OCI-LY1 (cell line): ENCODE results near the gene OMP.

Experiments used
- H2AFZ ChIP-seq: fragments of 200-600 bp; sonication (generic), shearing (Covaris generic); 2 replicates; pipeline ENCODE4 v1.6.0; 2014; ENCODE audit warnings: antibody characterized with exemption, mild to moderate bottlenecking, low read length
- H3F3A ChIP-seq: fragments of 200-600 bp; sonication (generic), shearing (Covaris generic); 2 replicates; pipeline ENCODE4 v1.6.0; 2014; ENCODE audit warnings: mild to moderate bottlenecking, antibody characterized with exemption, low read length, moderate library complexity; ENCODE audit not compliant: insufficient read depth
- H3K27ac ChIP-seq: fragments of 200-600 bp; sonication (generic); 2 replicates; pipeline ENCODE4 v1.5.1; 2014; ENCODE audit warnings: low read length, mixed run types, mild to moderate bottlenecking, low read depth; ENCODE audit not compliant: poor library complexity, severe bottlenecking
- H3K27me3 ChIP-seq: fragments of 200-600 bp; sonication (generic); 2 replicates; pipeline ENCODE4 v1.6.0; 2014; ENCODE audit warnings: antibody characterized with exemption, mild to moderate bottlenecking, low read length, moderate library complexity; ENCODE audit not compliant: insufficient read depth
- H3K36me3 ChIP-seq: fragments of 200-600 bp; sonication (generic); 2 replicates; pipeline ENCODE4 v1.6.1; 2014; ENCODE audit warnings: mild to moderate bottlenecking, antibody characterized with exemption, low read length, moderate library complexity, mixed read lengths; ENCODE audit not compliant: insufficient read depth
- H3K4me1 ChIP-seq: fragments of 200-600 bp; sonication (generic); 2 replicates; pipeline ENCODE4 v1.5.1; 2014; ENCODE audit warnings: mild to moderate bottlenecking, low read length, moderate library complexity; ENCODE audit not compliant: insufficient read depth, severe bottlenecking
- H3K4me2 ChIP-seq: fragments of 200-600 bp; sonication (generic), shearing (Covaris generic); 2 replicates; pipeline ENCODE4 v1.6.1; 2014; ENCODE audit warnings: low read length
- H3K4me3 ChIP-seq: fragments of 200-600 bp; sonication (generic); 2 replicates; pipeline ENCODE4 v1.5.1; 2014; ENCODE audit warnings: low read length, low read depth, mild to moderate bottlenecking, mixed read lengths; ENCODE audit not compliant: poor library complexity, severe bottlenecking
- H3K79me2 ChIP-seq: fragments of 200-600 bp; shearing (Covaris generic); 2 replicates; pipeline ENCODE4 v1.6.1; 2016; ENCODE audit warnings: mixed run types, low read length, mixed read lengths; ENCODE audit not compliant: insufficient read depth
- H3K9ac ChIP-seq: fragments of 200-600 bp; sonication (generic), shearing (Covaris generic); 2 replicates; pipeline ENCODE4 v1.6.1; 2014; ENCODE audit warnings: mild to moderate bottlenecking, low read length, mixed read lengths
- H3K9me2 ChIP-seq: fragments of 200-600 bp; sonication (generic), shearing (Covaris generic); 2 replicates; pipeline ENCODE4 v1.6.1; 2014; ENCODE audit warnings: low read depth, mild to moderate bottlenecking, low read length, mixed read lengths
- H3K9me3 ChIP-seq: fragments of 200-600 bp; shearing (Covaris generic); 2 replicates; pipeline ENCODE4 v1.6.1; 2014; ENCODE audit warnings: low read length, mixed read lengths
- H4K20me1 ChIP-seq: fragments of 200-600 bp; sonication (generic), shearing (Covaris generic); 2 replicates; pipeline ENCODE4 v1.6.0; 2016; ENCODE audit warnings: mild to moderate bottlenecking, low read length; ENCODE audit not compliant: insufficient read depth
- CTCF ChIP-seq: fragments of 200-600 bp; sonication (generic), shearing (Covaris generic); IDR thresholded peaks from 2 replicates; pipeline ENCODE4 v1.5.1; 2017; ENCODE audit warnings: mild to moderate bottlenecking, antibody characterized with exemption, low read length, moderate library complexity, mixed read lengths
- EZH2 ChIP-seq: fragments of 200-600 bp; sonication (generic), shearing (Covaris generic); IDR thresholded peaks from 2 replicates; pipeline ENCODE4 v1.8.0; 2017; ENCODE audit warnings: borderline replicate concordance, mixed run types, mild to moderate bottlenecking, antibody characterized with exemption, low read length, moderate library complexity, mixed read lengths

The OMP gene

GRCh38 chr11:77093056-77093891 is 9.4 kb upstream of the OMP start:
- no peaks in the 10 kb centered on the region for H3K79me2 ChIP-seq
- H3K9ac ChIP-seq: no peak overlapping the region
- H4K20me1 ChIP-seq: no peaks in the 10 kb centered on the region
- H3K4me3 ChIP-seq: no peak overlapping the region
- no peaks in the 10 kb centered on the region for H3K9me3 ChIP-seq
- no peak overlapping the region for H3K4me2 ChIP-seq
- TF ChIP-seq CTCF (no peak), EZH2 (no peak)
- H3K9me2 ChIP-seq: no peaks in the 10 kb centered on the region
- H2AFZ ChIP-seq: no peak overlapping the region
- H3K27me3 ChIP-seq: no peaks in the 10 kb centered on the region
- H3K27ac ChIP-seq: no peak overlapping the region
- no peaks in the 10 kb centered on the region for H3F3A ChIP-seq
- no peaks in the 10 kb centered on the region for H3K4me1 ChIP-seq
- H3K36me3 ChIP-seq: no peaks in the 10 kb centered on the region

GRCh38 chr11:77093987-77094840 is 8.4 kb upstream of the OMP start:
- H3K9ac ChIP-seq: no peak overlapping the region
- no peak for TF ChIP-seq CTCF
- no peak for TF ChIP-seq EZH2
- H3K27ac ChIP-seq: no peak overlapping the region
- no peaks in the 10 kb centered on the region for H3K79me2 ChIP-seq
- no peaks in the 10 kb centered on the region for H3K9me2 ChIP-seq
- H4K20me1 ChIP-seq: no peaks in the 10 kb centered on the region
- H2AFZ ChIP-seq: no peak overlapping the region
- H3K36me3 ChIP-seq: no peaks in the 10 kb centered on the region
- no peak overlapping the region for H3K4me3 ChIP-seq
- H3K4me2 ChIP-seq: no peak overlapping the region
- H3K9me3 ChIP-seq: no peaks in the 10 kb centered on the region
- no peaks in the 10 kb centered on the region for H3F3A ChIP-seq
- H3K4me1 ChIP-seq: no peaks in the 10 kb centered on the region
- no peaks in the 10 kb centered on the region for H3K27me3 ChIP-seq

- TF ChIP-seq CTCF: no peak
- TF ChIP-seq EZH2: no peak
- no peak overlapping the region for H3K9ac ChIP-seq
- H3K36me3 ChIP-seq: no peaks in the 10 kb centered on the region
- no peaks in the 10 kb centered on the region for H3K9me2 ChIP-seq
- H3K27ac ChIP-seq: no peak overlapping the region
- H3K9me3 ChIP-seq: no peaks in the 10 kb centered on the region
- H3K4me3 ChIP-seq: no peak overlapping the region
- no peak overlapping the region for H3K4me2 ChIP-seq
- H4K20me1 ChIP-seq: no peaks in the 10 kb centered on the region
- no peak overlapping the region for H2AFZ ChIP-seq
- H3F3A ChIP-seq: no peaks in the 10 kb centered on the region
- H3K79me2 ChIP-seq: no peaks in the 10 kb centered on the region
- H3K27me3 ChIP-seq: no peaks in the 10 kb centered on the region
- no peaks in the 10 kb centered on the region for H3K4me1 ChIP-seq
These were observed 7.7 kb upstream of the OMP start for GRCh38 chr11:77094841-77095365.
